ENCODE data around the gene C16orf95.

Gene C16orf95

DNA sequence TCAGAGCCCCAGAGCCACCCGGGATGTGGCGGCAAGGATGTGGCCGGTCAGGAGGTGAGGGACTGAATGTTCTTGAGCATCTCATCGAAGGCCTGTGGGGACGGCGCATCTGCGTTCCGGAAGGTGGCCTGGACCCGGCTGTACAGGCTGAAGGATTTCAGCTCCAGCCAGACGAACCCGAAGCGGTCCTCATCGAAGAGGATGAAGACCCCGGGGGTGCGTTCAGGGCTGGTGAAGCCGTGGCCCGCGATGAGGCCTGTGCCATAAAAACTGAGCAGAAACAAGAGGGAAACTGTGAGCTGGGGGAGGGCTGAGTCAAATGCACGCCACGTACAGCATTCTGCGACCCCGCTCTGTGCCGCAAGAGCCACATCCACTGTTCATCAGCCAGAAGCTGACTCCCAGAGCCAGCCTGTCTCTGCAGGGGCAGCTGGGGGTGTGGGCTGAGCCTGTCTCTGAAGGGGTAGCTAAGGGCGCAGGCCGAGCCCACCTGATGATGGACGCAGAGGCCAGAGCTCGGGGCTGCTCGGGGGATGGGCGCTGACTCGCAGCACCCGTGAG lies 14.1 kb upstream of the C16orf95 start:
- DNase-seq: no peak

DNA sequence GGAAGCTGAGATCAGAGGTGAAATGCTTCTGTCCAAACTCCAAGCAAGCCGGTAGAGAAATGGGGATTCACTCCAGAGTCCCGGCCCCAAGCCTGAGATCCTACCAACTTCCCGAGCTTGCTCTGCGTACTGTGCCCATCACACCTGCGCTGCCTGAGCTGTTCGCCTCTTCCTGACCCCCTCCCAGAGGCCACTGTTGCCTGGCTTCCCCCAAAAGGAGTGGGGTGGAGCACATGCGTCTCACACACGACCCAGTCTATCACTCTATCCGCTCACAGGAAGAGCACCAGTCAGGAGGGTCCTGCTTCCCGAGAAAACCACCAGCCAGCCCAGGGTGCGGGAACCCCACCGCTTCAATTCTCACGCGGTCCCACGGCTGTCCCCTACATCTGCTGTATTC lies 13.5 kb upstream of the C16orf95 start:
- DNase-seq: no peak

DNA sequence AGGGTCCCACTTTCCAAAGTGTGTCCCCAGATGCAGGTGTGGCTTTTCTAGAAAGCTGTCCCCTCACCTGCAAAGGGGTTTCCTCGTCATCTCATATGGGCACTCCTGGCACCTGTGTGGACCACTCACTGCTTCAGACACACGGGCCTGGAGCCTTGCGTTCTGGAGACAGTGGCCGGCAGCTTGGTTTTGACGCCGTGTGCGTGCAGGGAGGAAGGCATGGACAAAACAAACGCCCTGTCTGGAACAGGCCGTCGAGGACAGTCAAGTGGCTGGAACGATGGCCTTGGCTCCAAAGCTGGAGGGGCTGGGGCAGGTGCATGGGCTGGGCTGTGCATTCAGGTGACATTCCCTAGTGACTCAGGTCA lies 13.0 kb upstream of the C16orf95 start:
- no peak for DNase-seq

DNA sequence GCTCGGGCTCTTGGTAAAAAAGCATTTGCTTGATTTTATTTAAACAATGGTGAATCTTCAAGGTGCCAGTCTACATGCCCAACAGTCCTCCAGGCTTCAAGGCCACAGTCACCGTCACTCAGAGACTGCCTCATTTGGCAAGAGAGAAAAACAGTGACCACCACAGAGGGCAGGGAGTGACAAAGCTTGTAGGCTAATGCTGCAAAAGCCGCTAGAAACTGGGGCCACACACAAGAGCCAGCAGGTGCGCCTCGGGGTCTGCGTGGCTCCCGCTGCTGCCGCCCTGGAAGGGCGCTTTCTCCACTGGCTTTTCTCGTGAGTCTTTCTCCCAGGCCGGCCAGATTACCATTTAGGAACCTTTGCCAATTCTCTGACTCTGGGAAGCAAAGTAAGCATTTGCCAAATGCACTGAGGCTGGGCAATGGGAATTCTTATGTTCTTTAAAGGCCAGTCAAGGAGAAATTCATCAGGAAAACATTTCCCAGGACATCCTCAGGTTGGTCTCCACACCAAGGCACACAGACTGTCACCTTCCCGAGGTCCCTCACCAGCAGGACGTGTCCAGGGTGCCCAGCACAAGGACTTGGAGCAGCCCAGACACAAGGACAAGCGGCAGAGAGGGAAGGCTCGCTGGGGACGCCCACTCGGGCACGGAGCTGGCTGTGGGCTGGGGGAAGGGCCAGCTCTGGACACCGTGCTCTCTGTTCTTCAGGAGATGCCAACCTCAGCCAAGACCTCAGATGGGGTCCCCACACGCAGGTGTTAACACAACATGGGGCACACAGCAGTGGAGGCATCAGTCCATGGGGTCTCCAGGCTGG lies 12.5 kb upstream of the C16orf95 start:
- DNase-seq: no peak

DNA sequence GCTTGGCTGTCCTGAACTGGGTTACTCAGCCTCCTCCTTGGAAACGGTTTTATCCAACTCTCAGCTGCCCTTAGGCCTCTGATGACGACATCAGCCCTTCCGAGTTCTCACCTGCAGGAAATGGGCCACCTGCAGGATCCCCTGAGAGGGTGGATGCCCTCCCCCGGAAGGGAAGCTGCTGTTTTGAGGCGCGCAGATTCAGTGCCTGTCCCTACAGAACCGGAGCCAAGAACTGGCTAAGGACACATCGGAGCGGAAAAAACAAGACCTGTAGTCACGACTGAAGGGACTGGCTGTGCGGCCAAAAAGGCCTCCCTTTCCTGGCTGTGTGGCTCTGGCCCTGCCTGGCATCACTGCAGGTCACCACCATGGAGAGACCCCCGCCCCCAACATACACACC lies 11.7 kb upstream of the C16orf95 start:
- no peak for DNase-seq

DNA sequence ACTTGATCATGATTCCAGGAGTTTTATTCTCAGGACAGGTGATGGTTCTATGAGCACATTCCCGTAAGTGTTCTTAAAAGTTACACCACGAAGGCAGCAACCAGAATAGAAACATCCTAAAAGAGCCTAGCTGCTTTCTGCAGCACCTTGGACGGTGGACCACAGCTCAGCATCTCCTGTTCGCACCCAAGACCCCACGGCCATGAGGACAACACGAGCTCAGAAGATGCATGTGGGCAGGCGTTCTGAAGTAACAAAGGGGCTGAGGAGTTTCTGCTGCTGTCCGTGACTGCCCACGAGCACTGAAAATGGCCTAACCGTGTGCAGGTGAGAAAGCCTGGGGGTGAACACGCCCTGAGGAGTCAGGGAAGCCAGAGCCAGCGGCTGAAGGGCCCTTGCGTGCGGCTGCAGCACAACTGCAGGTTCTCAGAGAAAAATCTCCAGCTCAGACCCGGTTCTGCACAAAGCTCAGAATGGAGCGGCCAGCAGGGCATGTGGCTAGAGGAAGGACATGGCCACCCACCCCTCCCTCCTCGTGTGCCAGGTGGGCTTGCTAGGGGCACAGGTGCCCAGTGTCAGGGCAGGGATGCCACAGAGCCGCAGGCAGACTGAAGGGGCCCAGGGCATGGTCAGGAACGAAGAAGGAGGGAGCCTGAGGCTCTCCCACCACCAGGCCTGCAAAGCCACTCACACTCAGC lies 10.8 kb upstream of the C16orf95 start:
- DNase-seq: no peak

DNA sequence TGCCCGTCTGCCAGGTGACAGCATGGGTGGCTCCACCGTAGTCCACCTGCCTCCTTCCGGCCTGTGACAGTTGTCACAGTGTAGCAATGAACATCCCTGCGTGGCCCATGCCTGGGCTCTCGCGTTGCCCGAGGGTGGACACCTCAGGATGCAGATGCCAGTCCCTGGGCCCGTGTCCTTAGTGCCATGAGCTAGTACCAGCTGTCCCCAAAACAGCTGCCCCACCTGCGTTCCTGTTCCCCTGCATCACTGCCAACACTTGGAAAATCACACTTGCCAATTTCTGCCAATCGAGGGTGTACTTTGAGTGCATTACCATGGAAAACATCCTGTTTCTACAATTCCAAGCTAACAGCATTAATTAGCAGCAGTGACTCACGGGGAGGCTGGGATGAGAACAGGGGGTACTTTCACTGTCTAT lies 9.0 kb upstream of the C16orf95 start:
- DNase-seq: no peak

DNA sequence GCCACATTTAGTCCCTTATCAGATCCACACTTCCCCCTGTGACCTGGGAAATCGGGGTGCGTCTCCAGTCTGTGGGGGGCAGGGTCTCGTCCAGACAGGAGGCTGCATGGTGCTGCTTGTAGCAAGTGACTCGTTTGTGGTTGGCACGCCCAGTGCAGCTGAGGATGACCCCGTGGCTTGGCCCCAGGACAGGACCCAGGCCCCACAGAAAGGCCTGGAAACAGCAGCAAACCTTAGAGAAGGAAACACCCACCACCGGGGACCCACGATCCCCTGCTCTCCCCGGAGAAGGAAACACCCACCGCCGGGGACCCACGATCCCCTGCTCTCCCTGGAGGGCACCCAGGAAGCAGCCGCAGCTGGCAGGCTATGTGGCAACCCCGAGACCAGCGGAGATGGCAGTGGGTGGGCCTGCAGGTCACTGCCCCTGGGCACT lies 8.2 kb upstream of the C16orf95 start:
- no peak for DNase-seq

DNA sequence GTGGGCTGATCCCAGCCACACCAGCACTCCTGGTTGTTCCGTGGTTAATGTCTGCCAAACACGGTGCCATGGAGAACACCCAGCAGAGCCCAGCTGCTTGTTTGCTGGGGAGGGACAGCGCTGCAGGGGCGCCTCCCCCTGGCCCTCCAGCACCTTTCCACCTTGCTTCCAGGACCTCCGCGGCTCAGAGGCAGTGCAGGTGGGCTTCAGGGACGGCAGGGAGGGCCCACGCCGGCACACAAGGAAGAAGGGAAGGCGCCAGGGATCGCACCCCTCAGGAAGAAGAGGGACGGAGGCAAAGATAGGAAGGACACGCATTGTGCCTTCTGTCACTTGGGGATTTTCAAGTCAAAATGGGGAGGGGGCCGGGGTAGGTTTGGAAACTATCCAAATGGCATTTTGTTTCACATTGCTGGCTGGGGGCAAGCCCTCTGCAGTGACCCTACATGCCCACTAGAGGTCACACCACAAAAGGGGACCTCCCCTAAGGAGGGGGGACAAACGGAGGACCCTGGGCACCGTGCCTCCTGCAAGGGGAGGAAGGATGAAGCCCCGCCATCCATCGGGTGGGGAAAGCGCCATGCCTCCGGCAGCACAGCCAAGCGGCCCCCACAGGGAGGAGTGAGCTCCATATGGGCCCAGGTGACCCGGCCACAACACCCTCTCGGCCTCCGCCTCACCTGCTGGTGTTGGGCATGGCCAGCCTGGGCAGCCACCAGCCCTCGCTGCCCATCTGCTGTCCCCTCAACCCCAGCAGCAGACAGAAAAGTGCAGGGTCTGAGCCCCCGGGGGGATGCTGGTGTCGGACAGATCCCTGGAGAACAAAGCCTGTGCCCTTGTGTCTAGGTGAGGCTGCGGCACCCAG lies 7.5 kb upstream of the C16orf95 start:
- peak; percentile 12 for DNase-seq

DNA sequence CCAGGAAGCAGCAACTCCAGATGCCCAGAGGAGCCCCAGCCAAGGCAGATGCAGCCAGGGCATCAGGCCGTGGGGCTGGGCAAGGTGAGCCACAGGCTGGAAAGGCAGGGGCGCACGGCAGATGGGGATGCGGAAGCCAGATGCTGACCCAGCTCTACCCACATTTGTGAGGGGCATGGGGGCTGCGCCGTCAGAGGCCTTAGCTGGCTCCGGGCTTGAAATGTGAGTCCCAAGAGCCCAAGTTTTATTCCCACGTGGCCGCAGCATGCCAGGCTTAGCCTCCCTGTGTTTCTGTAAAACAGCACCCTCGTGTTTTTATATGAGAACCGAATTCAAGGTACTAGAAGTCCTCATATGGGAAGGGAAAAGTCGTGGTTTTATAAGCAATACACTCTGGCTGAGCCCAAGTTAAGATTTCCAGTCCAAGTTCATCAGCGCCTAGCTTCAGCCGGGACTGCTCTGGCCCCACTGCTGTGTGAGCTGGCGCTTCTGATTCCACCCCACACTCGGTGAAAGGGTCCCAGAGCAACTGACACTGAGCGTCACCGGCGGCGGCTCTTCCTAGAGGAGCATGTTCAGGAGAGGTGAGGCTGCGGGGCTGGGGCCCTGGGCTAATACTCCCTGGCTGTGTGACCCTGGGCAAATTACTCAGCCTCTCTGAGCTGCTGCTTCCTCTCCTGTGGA lies 6.7 kb upstream of the C16orf95 start:
- no peak for DNase-seq

DNA sequence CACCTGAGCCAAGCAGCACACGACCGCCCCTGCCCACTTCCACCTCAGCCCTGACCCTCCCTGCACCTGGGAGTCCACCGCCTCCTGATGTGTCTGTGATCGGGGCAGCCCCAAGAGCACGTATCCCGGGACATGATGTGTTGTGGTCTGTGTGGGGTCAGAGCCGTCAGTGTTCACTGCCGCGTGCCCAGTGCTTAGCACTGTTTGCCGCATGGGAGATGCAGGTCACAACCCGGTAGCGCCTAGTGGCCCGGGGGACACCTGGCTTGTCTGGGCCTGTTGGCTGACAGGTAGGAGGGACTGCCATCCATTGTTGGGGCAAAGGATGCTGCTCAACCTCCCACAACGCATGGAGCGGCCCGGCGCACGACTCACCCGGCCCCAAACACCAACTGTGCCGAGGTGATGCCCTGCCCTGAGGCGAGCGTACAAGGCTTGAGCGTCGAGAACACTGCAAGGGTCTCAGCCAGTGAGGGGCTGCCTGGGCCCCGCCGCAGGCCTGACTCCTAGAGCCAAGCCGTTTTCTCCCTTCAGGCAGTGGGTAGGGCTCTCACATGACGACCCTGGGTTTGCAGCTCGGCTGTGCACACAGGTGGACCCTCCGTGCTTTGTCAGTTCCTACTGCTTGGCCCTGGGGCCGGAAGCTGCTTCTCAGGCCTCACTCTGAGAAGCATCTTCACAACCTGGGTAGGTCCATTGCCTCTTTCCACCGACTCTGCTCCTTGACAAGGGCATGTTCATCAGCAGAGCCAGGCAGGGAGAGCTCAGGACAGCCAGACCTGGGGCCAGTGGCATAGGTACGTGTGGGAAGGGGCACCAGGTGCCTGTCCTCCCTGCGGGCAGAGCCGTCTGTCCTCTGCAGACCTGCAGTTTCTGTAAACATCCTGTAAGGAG lies 5.9 kb upstream of the C16orf95 start:
- DNase-seq: no peak

DNA sequence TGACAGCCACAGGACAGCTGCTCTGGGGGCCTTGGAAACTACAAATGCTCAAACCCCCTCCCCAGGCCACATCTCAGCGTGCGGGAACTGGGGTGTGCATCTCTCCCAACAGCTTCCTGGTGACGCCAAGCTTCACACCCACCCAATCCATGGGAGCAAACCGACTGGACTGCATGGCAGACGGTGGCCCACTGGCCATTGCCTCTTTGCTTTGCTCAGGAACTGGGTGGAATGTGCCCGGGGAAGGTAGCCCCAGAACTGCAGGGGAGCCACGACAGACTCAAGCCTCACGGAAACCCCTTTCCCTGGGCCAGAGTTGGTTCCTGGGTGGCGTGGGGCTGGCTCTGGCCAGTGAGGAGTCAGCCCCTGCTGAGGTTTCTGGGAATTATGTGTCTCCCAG lies 5.2 kb upstream of the C16orf95 start:
- DNase-seq: no peak

DNA sequence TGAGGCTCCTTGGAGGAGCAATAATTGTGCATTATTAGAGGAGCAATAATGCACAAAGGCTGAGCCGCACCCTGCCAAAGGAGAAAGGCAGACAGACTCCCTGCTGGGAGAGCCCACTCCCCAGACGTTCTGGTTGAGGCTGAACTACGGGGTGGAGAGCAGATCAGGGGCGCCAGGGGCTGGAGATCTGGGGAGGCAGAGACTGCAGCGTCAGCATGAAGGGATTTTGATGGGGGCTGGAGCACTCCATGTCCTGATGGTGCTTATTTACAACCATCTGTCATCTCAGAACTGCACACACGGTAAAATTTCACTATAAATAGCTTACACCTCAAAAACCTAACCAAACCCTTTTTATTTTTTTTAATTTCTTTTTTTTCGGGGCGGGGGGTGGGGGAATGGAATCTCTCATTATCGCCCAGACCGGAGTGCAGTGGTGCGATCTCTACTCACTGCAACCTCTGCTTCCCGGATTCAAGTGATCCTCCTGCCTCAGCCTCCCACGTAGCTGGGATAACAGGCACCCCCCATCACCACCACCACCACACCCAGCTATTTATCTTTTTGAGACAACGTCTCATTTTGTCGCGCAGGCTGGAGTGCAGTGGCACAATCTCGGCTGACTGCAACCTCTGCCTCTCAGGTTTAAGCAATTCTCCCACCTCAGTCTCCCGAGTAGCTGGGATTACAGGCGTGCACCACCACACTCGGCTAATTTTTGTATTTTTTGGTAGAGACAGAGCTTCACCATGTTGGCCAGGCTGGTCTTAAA lies 4.3 kb upstream of the C16orf95 start:
- no peak for DNase-seq

DNA sequence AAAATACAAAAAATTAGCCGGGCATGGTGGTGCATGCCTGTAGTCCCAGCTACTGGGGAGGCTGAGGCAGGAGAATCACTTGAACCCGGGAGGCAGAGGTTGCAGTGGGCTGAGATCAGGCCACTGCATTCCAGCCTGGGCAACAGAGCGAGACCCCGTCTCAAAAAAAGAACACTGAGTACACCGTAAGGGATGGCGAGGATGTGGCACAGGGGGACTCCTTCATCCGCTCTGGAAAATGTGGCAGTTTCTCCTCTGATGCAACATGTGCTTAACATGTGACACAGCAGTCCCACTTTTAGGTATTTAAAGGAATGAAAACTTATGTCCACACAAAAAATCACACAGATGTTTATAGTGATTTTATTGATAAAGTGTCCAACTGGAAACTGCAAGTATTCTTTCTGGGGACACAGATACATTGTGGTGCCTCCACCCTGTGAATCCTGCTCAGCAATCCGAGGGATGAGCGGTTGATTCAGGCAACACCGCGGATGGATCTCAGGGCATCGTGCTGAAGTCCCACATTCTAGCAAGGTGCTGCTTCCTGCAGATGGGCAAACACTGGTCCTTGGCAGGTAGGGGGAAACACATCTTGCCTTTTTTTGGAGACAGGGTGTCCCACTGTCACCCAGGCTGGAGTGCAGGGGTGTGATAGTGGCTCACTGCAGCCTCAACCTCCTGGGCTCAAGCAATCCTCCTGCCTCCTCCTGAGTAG lies 3.5 kb upstream of the C16orf95 start:
- no peak for DNase-seq

DNA sequence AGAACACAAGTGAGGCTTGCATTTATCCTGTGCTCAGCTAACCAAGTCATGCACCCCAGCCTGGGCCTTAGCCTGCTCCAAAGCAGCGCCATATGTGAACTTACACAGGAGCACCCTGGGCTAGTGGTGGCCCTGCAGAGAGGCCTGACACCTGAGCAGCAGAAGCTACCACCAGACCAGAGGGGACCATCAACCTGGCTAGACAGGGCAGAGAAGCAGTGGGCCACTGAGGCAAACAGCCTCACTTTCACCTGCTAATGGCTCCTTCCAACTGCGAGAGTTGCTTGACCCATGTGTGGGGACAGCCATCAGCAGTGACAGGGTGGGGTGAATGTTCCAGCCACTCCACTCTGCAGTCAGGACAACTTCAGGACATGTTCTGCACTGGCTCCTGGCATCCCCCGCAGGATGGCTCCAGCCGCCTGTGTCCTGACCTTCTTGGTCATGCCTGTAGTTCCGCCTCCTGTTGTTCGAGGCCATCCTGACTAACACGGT lies 2.9 kb upstream of the C16orf95 start:
- no peak for DNase-seq

DNA sequence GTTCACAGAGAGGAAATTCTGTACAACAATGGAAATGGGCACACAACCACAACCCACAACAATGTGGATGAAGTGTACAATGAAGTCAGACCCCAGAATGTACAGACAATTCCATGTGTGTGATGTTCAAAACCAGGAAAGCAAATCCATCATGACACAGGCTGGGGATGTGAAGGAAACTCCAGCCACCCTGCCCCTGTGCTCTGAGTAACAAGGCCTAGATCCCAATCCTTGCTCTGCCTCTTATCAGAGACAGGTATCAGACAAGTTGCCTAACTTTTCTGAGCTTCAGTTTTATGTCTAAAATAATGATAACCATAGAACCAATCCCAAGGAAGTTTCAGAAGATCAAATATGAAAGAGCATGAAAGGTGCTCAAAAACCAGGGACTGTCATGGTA lies 1.8 kb upstream of the C16orf95 start:
- no peak for DNase-seq

DNA sequence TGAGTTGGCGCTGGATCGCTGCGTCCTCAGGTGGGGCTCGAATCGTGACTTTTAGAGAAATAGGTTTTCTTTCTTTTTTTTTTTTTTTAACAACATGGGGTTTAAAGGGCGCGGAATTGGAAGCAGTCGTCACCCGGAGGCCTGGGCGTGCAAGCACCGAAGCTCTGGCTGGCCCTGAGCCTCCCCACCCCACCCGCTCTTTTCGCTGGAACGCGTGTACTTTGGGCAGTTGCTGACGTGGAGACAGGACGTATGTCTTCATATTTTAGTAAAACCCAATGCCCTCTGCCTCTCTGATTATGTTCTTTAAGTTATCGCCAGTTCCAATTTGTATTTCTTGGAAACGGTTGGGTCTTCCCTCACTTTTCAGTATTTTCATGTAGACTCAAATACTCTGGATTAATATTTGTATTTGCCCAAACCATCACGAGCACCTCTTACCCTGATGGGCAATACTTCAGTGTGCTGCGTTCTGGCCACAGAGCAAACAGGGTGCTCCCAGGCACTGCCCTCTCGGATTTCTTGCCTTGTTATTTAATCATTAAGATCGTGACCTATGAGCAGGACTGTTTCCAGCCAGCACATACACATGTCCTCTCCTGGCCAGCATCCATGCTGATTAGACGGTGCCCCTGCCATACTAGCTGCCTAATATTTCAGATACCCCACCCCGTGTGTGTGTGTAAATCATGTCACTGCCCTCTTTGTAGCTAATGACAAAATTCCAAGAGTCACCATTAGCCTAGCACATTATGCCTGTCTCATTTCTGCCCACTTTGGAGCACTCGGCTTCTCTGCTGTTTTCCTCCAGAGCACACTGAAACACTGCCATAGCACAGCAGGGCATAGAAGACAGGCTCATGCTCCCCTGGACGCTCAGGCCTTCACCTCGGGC lies 805 bp upstream of the C16orf95 start:
- no peak for DNase-seq

DNA sequence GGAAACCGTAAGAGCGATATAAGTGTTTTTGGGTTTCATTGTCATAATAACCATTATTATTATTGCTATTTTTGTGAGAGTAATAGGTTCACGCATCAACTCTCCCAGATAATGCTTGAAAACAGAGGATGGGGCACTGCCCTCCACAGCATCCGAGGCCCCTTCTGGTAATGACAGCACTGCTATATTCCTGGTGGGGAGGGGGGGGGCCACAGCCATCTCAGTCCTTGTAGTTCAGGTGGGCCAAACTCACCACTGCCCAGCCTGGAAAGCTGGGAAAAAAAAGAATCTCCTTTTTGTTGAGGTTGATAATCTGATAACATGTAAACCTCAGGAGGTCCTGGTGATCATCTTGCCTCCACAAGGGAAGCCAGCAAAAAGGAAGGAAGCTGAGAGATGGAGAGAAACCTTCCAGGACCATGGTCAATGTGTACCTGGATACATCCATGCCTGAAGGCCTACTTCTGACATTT lies 706 bp downstream of the C16orf95 start:
- no peak for DNase-seq

DNA sequence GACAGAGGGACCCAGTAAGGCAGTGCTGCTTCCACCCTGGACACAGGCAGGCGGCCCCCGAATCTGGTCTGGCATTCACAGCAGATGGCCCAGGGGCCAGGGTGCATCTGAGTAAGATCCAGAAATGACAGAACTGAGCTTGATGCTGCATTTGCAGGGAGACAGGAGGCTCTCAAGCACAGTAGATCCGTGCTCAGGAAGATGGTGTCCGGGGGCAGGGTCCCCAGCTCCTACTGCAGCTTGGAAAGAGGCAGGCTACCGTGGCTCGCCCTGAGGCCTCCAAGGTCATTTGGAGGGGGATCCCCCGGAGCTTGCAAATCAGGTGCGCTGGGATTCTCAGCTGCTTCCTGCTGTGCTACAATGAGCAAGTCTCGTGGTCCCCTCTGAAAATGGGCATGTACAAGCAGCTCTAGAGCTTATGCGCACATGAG lies 2.2 kb downstream of the C16orf95 start:
- DNase-seq: no peak
